Loucy (cell line): Measurements from ENCODE around the gene FBXW8.

Experiments
- CTCF ChIP-seq: fragments of 200-600 bp; sonication (generic); conservative IDR thresholded peaks from 2 replicates; pipeline ENCODE4 v1.5.1; 2014; ENCODE audit warnings: mild to moderate bottlenecking, antibody characterized with exemption, low read length
- EZH2phosphoT487 ChIP-seq: fragments of 200-600 bp; IDR thresholded peaks from 2 replicates; pipeline ENCODE4 v1.6.1; 2018; ENCODE audit warnings: antibody characterized with exemption, mild to moderate bottlenecking, moderate library complexity, borderline replicate concordance

GRCh38 chr12:116922194-116922897, 11.6 kb downstream of the FBXW8 start:
- TF ChIP-seq EZH2phosphoT487, result no peak
- no peak for TF ChIP-seq CTCF
